Non-pigmented ciliary epithelial cell (primary cell): Measurements from ENCODE around the gene XRCC6.
"Not testable (repeated sequence)": the region's sequence is repeated elsewhere in the genome, so short reads cannot be mapped to it uniquely, and the experiment has no call there.

ENCODE experiments used
- DNase-seq: peaks from one replicate; pipeline ENCODE4 v3.0.0-alpha.2; 2010; ENCODE audit warnings: low read depth

XRCC6 gene

DNA sequence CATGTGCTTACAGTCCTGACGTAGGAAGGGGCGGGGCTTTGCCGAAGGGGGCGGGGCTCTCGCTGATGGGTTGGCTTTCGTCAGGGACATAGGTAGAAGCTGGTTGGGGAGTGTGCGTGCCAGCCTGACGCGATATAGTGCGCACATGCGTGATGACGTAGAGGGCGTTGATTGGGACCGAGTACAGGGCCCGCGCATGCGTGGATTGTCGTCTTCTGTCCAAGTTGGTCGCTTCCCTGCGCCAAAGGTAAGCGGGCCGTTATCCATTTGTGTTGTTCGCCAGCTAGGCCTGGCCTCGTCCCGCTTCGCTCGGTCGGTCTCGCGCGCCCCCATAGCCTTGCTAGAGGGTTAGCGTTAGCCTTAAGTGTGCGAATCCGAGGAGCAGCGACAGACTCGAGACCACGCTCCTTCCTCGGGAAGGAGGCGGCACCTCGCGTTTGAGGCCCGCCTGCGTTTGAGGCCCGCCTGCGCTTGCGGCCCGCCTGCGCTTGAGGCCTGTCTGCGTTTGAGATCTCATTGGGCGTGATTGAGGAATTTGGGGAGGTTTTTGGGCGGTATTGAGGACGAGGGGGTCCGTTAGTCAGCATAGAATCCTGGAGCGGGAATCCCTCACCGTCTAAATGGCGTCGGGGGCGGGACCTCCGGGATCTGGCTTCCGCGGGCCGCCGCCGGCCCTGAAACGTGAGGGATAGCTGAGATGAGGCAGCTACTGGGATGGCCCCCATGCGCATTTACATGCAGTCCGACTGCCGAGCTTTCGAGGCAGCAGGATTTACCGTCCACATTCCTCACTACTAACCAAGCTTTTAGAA lies at the start of gene XRCC6:
XRCC6 (plus strand) TSS at position 197 of the 812 bp plus-strand sequence. CDS start 710 bp downstream, outside the sequence.
- peak; percentile 99 for DNase-seq

DNA sequence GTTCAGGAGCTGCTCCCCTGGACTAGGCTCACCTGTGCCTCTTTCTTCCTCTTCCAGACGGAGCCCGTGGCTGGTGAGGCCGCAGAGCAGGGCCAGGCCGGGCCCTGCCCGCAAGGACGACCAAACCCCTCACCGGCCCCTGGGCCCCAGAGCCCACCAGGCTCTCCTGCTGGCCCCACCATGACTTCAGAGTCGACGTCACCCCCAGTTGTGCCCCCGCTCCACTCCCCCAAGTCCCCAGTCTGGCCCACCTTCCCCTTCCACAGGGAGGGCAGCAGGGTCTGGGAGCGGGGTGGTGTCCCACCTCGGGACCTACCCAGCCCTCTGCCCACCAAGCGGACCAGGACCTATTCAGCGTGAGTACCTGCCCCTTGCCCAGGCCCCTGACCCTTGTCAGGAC lies 49.3 kb upstream of the XRCC6 start:
- DNase-seq: no peak

- DNase-seq: not testable (repeated sequence)
Measured at GRCh38 chr22:41572305-41572704, 48.8 kb upstream of the XRCC6 start.

- no peak for DNase-seq
Measured at GRCh38 chr22:41573677-41574076, 47.4 kb upstream of the XRCC6 start.

- no peak for DNase-seq
Measured at GRCh38 chr22:41574847-41575381, 46.2 kb upstream of the XRCC6 start.

DNA sequence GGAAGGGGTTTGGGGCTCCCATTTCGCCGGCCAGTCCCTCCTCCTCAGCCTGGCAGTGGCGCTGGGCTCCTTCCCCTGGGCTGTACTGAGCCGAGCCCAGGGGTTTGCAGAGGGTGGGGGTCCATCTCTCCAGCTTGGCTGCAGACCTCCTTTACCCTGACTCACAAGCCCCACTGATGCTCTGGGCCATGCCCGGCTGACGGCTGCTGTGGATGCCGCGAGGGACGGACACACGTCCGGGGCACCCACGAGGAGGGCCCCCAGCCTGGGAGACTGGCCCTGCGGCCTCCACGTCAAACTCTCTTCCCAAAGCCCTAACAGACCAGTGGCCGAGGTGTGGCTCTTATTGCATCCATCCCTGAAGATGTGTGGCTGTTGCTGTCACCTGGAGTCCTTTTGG lies 45.6 kb upstream of the XRCC6 start:
- DNase-seq: no peak

GRCh38 chr22:41576877-41577276 lies 44.2 kb upstream of the XRCC6 start:
- no peak for DNase-seq

DNA sequence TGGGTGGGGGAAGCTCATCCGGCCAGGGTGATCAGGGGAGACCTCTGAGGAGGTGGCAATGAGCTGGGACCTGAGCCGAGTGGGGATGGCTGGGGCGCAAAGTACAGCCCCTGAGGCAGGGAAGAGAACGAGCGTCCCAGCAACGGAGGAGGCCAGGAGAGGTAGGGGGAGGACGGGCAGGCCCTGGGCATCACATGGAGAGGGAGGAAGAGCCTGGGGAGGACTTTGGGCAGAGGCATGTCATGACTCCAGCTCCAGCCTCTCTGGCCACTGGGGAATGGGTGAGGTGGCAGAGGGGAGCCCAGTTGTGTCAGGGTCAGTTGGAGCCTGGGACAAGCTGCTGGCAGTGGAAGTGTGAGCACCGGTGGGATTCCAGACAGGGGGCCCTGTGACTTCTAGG lies 43.0 kb upstream of the XRCC6 start:
- DNase-seq: no peak

- DNase-seq: no peak
Measured at GRCh38 chr22:41578818-41579217, 42.3 kb upstream of the XRCC6 start.

GRCh38 chr22:41579297-41579996 lies 41.6 kb upstream of the XRCC6 start:
- no peak for DNase-seq

DNA sequence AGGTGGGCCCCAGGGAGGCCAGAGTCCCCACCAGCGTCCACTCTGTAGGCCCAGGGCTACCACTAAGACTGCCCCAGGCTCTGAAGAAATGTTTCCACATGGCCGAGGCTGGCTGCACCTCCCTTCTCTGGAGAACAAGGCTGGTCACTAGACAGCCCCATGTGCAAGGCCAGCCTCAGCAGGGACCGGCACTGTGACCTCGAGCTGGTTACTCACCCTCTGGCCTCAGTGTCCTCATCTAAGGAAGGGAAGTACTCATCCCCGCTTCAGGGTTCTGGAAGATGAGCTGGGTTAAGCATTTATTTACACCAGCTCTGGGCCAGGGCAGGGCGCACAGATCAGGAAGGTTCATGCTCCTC lies 41.1 kb upstream of the XRCC6 start:
- no peak for DNase-seq

GRCh38 chr22:41582694-41583093 lies 38.4 kb upstream of the XRCC6 start:
- no peak for DNase-seq

DNA sequence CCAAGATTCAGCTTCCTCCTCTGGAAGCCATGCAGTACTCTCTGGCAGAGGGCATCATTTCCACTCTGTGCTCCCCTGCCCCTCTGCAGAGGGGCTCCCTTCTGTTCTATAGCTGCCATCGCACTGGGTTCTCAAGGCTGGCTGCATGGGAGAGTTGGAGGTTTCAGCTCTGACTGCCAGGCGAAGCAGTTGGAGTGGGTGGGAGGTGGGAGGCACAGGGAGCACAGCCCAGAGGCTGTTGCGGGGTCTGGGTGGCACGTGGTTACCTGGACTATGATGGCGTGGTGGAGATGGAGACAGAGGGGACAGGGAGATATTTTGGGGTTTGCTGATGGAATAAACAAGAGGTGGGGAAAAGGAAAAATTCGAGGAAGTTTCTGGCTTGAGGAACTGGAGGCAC lies 36.2 kb upstream of the XRCC6 start:
- DNase-seq: no peak

DNA sequence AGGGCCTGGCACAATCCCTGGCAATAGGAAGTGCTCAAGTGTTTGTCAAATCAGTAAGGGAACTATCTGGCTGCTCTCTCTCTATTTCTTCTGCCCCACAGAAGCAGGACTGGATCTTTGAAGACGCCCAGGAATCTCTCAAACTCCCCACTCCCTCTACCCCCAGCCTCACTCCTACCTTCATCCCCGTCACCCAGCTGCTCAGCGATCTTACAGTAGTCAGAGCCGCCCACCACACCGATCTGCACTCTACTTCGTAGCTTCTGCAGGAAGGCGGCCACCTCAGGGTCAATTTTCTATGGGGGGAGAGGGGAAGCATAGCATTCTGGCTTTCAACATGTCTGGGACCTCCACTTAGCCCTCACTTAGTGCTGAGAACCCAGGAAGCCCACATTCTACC lies 35.2 kb upstream of the XRCC6 start:
- no peak for DNase-seq

GRCh38 chr22:41587347-41587723 lies 33.8 kb upstream of the XRCC6 start:
- no peak for DNase-seq

DNA sequence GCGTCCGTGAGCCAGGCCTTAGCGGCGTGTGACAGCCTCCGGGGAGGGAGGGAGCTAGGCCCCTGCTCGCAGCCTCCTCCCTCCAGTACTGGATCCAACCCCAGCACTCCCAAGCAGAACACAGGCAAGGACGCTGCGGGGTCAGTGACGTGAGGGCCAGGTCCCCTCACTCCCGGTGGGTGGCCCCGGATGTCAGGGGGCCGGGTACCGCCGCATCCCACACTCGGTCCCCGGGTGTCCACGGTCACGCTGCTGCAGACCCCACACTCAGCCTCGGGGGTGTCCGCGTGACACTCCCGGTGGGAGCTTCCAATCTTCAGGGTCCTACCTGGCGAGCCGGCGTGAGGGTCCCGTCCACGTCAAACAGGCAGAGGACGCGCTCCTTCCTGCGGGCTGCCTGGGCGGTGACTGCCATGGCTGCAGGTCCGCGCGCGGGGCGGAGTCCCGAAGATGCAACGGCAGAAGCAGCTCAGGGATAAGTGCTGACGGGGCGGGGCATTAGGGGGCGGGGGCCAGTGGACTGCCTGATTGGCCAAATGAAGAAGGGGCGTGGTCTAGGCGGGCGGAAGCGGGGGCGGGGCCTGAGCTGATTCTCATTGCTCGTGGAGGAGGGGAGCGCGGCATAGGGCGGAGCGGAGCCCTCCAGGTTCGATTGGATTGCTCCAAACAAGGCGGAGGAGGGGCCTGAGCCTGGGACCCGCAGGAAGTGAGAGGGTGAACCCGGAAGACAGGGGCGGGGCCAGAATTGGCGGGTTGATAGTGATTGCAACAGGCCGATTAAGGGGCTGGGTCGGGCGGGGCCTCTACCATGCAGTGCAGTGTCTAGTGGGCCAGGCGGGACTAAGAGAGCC lies 31.5 kb upstream of the XRCC6 start, which contains the start of gene PMM1:
PMM1 (minus strand) TSS at position 450 of the 851 bp plus-strand sequence; CDS start at position 415, 35 bp downstream.
- DNase-seq: peak; percentile 97

- DNase-seq: not testable (repeated sequence)
Measured at GRCh38 chr22:41593336-41593960, 27.6 kb upstream of the XRCC6 start.

DNA sequence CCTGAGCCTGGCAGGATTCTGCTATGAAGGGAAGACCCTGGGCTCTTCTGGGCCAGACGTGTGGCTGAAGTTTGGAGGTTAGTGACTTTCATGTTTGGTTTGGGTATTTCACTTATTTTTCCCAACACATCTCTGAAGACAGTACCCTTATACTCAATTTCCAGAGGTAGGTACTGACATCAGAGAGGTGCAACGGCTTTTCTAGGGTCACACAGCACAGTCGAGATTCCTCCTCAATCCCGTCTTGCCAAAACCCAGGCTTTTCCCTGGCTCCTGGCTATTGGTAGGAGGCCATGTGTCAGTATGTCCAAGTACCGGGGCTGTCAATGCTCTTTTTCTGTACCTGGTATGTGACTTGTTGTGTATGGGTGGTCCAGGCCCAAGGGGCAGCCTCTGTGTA lies 25.4 kb upstream of the XRCC6 start:
- no peak for DNase-seq

DNA sequence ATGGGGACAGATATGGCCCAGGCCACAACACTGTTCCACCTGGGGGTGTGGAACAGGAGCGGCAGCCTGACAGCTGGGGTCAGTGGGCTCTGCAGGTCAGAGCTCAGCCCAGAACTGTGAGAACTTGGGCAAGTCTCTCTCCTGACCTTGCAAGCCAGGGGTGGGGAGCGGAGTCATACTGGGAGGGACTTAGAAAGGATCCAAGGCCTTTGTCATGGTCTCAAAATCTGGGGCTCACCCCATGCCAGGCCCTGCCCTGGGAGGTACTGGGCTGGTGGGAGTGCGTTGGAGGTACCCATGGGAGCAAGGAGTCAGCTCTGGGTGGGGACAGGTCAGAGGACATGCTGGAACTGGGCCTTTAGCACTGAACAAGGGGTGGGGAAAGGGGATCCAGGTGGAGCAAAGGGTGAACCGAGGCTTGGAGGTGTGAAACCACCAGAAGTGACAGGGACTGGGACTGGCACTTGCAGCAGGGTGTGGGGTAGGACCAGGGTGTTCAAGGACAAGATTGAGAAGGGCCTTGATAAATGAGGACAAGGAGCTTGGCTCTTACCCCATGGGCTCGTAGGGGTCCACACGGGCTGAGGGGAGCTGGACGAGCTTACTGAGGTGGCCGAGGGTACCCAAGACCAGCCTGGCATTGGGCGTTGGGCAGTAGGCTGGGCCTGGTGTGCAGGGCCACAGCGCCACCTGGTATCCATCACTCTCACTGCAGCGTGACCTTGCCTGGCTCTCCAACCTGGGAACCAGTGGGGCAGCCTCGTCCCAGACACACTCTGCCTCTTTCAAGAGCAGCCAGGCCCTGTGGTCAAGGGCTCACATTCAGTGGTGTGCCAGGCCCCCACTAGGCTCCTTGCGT lies 24.1 kb upstream of the XRCC6 start:
- no peak for DNase-seq

GRCh38 chr22:41597635-41597953 lies 23.5 kb upstream of the XRCC6 start:
- no peak for DNase-seq

DNA sequence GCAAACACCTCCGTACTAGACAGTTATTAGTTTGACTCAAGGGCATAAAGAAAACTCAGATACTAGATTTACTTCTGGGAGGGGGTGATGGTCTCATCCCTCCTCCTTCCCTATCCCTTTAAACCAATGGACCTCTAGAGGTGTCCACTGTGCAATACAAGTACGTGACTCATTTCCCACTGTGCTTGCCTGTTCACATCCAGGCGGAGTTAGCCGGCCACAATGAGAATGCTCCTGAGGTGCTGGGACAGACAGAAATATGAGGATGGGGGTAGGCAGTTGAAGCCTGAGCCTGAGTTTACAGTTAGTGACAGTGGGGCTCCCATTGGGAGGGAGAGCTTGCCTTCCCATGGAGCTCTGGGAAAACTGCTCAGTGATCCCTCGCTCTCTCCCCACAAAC lies 23.0 kb upstream of the XRCC6 start:
- peak; percentile 72 for DNase-seq
